ENCODE results near the gene ARAP1.

The ARAP1 gene

GRCh38 chr11:72668629-72669347 is 83.4 kb downstream of the ARAP1 start:
- DNase-seq, result peak in 1 of 56 donors; percentile 19

GRCh38 chr11:72665911-72666472 is 86.2 kb downstream of the ARAP1 start:
- DNase-seq, result no peak

- no peak for DNase-seq
Measured at GRCh38 chr11:72662036-72662435, 90.2 kb downstream of the ARAP1 start.

GRCh38 chr11:72661486-72661885 is 90.7 kb downstream of the ARAP1 start:
- DNase-seq, result no peak

- DNase-seq, result peak in 23 of 56 donors; percentile 15 to 68 (median 43)
Measured at GRCh38 chr11:72658989-72659640, 93.1 kb downstream of the ARAP1 start.

GRCh38 chr11:72657411-72658100 is 94.7 kb downstream of the ARAP1 start:
- no peak for DNase-seq

- DNase-seq, result no peak
Measured at GRCh38 chr11:72655896-72656464, 96.2 kb downstream of the ARAP1 start.

GRCh38 chr11:72655014-72655413 is 97.2 kb downstream of the ARAP1 start:
- no peak for DNase-seq

- DNase-seq, result no peak
Measured at GRCh38 chr11:72653649-72654048, 98.6 kb downstream of the ARAP1 start.

GRCh38 chr11:72652873-72653630 is 99.2 kb downstream of the ARAP1 start:
- DNase-seq, result peak in 8 of 56 donors; percentile 13 to 52 (median 29)

- no peak for DNase-seq
Measured at GRCh38 chr11:72652133-72652532, 100.1 kb downstream of the ARAP1 start.

GRCh38 chr11:72649215-72649976 is 102.8 kb downstream of the ARAP1 start:
- peak in 16 of 56 donors; percentile 19 to 69 (median 34) for DNase-seq

- DNase-seq, result no peak
Measured at GRCh38 chr11:72648384-72649136, 103.6 kb downstream of the ARAP1 start.

GRCh38 chr11:72647882-72648281 is 104.3 kb downstream of the ARAP1 start:
- DNase-seq, result no peak

- DNase-seq, result no peak
Measured at GRCh38 chr11:72646472-72646871, 105.7 kb downstream of the ARAP1 start.

- DNase-seq, result no peak
Measured at GRCh38 chr11:72646024-72646423, 106.2 kb downstream of the ARAP1 start.

GRCh38 chr11:72643547-72643946 is 108.7 kb downstream of the ARAP1 start:
- peak in 3 of 56 donors; percentile 33 to 82 (median 61) for DNase-seq

GRCh38 chr11:72642884-72643522 is 109.2 kb downstream of the ARAP1 start:
- DNase-seq, result peak in 38 of 56 donors; percentile 17 to 70 (median 48)
